AG20443 (cell line): Measurements from ENCODE around the gene NAV2.
"Not testable (repeated sequence)": the region's sequence is repeated elsewhere in the genome, so short reads cannot be mapped to it uniquely, and the experiment has no call there.

Source experiments
- DNase-seq: peaks from one replicate; pipeline ENCODE4 v3.0.0; 2012; ENCODE audit warnings: low spot score, mixed read lengths

Gene NAV2

DNA sequence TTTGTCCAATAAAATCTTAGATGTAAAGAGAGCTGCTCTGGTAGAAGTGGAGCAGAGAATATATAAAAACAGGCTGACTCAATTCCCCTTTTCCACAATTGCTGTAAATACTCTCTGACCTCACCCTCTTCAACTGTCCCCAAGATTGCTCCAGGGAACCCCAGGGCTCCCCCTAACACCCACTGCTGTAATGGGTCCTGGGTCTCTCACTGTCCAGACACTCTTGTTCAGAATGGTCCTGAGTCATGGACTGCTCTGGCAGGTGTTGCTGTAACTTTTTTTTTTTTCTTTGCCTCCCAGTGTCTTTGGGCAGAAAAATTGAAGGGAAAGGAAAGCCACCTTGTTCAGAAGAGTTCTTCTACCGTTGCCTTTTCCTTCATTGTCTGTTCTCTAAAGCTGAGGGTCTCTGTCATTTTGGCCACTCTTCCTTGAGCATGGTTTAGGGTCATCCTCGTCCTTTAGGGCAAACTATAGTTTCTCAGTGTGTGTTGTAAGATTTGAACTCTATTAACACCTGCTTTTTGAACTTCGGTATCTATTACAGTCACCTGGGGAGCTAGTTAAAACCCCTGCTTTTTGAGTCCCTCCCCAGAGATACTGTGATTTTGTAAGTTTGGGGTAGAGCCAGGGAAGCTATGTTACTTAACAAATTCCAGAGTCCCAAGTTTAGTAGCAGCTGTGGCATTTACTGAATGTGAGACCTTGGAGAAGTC, 209.5 kb downstream of the NAV2 start:
- no peak for DNase-seq

DNA sequence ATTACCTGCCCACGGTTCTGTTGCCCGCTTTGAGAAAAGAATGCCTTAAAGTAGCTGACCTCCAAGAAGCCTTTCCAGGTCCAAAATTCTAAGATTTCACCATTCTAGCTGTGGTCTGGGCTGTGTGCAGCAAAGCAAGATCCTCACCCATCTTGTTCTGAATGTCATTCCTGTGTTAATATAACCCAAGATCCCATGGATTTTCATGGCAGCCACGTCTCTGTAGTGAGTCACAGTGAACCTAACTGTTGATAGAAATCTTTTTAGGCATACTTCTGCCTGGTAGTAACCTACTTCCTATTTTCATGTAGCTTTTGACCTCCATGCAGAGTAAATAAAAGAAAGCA, 210.0 kb downstream of the NAV2 start:
- no peak for DNase-seq

DNA sequence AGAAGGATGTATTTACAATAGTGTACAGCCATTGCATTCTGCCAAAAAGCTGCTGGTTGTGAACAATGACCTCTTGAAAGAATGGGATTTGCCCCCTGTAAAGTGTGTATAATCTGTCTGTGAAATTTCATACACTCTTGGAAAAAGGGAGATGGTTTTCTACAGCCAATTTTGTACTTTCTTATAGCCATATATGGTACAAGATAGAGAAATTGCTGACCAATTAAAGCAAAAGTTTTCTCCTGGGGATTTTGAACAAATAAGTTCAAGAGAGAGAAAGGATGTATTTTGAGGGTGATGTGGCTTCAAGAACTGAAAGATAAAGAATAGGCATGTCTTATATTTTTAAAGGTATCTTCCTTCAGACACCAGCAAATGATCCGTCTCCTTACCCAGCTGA, 211.0 kb downstream of the NAV2 start:
- no peak for DNase-seq

GRCh38 chr11:19924311-19924710, 211.7 kb downstream of the NAV2 start:
- DNase-seq, result no peak

- DNase-seq, result no peak
These were observed 212.1 kb downstream of the NAV2 start for GRCh38 chr11:19924716-19925115.

GRCh38 chr11:19927403-19927802, 214.8 kb downstream of the NAV2 start:
- not testable (repeated sequence) for DNase-seq

- peak; percentile 25 for DNase-seq
These were observed 216.5 kb downstream of the NAV2 start for GRCh38 chr11:19929147-19929546.

- no peak for DNase-seq
These were observed 217.0 kb downstream of the NAV2 start for GRCh38 chr11:19929655-19930054.

GRCh38 chr11:19931141-19931770, 218.6 kb downstream of the NAV2 start:
- DNase-seq, result peak; percentile 64

GRCh38 chr11:19931771-19932369, 219.2 kb downstream of the NAV2 start:
- peak; percentile 14 for DNase-seq

DNA sequence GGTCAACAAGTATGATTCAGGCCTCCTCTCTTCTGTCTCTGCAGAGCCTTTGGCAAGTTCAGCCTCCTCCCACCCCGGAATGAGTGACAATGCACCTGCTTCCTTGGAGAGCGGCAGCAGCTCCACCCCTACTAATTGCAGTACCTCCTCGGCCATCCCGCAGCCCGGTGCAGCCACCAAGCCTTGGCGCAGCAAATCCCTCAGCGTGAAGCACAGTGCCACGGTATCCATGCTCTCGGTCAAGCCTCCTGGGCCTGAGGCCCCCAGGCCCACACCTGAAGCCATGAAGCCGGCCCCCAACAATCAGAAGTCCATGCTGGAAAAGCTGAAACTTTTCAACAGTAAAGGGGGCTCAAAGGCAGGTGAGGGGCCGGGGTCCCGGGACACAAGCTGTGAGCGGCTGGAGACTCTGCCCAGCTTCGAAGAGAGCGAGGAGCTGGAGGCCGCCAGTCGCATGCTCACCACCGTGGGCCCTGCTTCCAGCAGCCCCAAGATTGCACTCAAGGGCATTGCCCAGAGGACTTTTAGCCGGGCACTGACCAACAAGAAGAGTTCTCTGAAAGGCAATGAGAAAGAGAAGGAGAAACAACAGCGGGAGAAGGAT, 220.6 kb downstream of the NAV2 start:
- no peak for DNase-seq

GRCh38 chr11:19933801-19934488, 221.3 kb downstream of the NAV2 start:
- no peak for DNase-seq

DNA sequence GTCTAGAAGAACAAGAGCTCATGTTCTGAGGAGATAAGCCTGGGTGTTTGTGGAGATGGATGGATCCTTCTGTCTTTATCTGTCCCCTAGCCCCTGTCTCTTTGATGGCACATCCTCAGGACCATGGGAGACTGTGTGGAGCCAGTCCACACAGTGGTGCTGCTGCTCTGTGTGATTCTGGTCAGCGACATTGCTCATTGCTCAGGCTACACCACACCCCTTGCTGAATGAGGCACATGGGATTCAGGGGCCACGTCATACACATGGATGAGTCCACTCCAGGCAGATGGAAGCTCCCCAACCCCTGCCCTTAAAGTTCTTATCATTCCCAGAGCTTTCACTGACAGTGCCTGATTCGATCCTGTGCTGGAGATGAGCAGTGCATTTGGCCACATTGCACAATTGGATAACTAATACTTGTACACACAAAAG, 222.2 kb downstream of the NAV2 start:
- peak; percentile 89 for DNase-seq

DNA sequence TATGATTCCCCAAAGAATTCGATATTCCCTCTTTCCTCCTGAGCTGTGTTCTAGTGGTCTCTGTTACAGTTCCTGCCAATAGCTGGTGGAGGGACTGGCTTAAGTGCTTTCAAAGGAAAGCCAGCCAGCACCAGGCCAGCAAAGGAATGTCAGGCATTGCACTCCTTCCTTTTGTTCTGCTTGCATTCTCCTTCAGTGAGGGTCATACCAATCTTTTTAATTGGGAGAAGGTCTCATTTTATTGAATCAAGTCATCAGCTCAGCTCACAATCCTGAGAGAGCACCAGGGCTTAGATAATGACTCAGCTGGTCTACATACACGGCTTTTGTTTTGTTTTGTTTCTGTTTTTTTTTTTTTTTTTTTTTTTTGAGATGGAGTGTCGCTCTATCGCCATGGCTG, 222.9 kb downstream of the NAV2 start:
- DNase-seq, result peak; percentile 80

- DNase-seq, result no peak
These were observed 223.8 kb downstream of the NAV2 start for GRCh38 chr11:19936461-19936860.

- DNase-seq, result peak; percentile 71
These were observed 225.7 kb downstream of the NAV2 start for GRCh38 chr11:19938169-19938856.

DNA sequence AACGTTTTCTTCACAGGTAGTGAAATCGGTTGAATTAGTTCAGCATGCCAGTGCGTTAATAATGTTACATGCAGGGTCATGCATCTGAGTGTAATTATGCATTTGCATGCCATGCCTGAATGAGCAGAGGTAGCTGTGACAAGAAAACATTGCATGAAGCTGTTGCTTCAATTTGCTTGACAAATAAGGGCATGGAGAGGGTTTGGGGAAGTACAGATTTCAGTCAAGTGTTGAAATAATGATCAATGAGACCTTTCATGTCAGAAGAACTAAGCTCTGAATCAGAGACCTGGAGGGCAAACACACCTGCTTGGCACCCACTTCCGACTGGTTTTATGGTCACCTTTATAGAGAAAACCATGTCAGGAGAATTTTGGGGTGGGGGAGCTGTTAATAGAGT, 226.2 kb downstream of the NAV2 start:
- DNase-seq, result no peak

DNA sequence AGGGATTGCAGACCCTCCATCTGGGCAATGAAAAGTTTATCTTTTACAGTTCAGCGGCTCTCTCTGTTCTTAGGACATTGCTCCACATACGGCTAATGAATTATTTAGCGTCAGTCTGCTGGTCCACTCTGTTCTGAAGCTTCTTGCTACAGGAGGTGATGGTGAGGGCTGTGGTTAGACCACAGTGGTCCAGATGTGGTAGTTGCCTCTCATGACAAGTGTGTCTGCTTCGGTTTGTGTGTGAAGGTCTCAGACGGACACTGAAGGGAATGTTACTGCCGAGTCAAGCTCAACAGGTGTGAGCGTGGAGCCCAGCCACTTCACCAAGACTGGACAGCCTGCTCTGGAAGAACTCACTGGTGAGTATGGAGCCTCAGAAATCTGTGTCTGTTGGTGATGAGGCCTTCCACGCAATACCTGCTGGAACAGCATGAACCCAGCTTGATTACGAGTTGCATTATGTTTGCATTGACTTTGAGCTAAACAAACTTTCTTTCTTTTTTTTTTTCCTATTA, 226.8 kb downstream of the NAV2 start:
- no peak for DNase-seq

- no peak for DNase-seq
These were observed 228.2 kb downstream of the NAV2 start for GRCh38 chr11:19940831-19941230.

GRCh38 chr11:19946681-19947080, 234.0 kb downstream of the NAV2 start:
- DNase-seq, result no peak

GRCh38 chr11:19947537-19948114, 235.0 kb downstream of the NAV2 start:
- peak; percentile 31 for DNase-seq
